AG09309 (cell line): ENCODE results near the gene HLCS.

Source experiments
- DNase-seq: peaks from one replicate; pipeline ENCODE4 v3.0.0-alpha.2; 2010; ENCODE audit warnings: low read depth
- H3K4me3 ChIP-seq: 2 replicates; pipeline ENCODE4 v1.5.1; 2011; ENCODE audit warnings: mild to moderate bottlenecking, low read depth, low read length, moderate library complexity; ENCODE audit not compliant: control insufficient read depth
- TF ChIP-seq, protein P1 (sequence below): IDR thresholded peaks from 2 replicates; pipeline ENCODE4 v1.5.1; 2011; ENCODE audit warnings: mild to moderate bottlenecking, low read depth, low read length, inconsistent platforms; ENCODE audit not compliant: insufficient read depth, control insufficient read depth; ENCODE audit errors: missing control alignments

HLCS gene

DNA sequence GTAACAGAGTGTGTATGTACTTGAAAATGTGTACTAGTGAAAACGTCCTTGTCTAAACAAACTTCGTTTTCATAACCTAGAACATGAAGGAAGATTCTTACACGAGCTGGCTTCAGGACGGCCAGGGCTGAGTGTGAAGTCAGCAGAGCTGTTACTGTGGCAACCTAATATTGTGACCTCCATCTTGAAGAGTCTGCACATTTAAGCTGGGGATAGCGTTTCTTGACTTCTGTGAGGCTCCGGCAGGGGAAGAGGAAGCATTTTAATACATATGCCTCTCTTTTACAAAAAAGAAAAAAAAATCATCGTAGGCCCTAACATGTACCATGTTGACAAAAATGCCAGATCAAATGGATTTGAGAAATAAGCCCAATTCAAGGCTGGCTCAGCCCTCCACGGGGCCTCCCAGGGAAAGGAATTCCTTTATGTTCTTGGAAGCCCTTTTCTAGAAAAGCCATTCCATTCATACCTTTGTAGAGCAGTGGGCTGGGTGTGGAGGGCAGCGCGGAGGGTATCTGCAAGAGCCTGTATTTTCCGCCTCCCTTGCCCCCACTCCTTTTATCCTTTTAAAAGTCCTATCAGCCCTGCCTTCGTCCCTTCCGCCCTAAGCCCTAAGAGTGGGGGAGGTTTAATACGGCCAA is 216.4 kb downstream of the HLCS start:
- TF ChIP-seq, protein P1, sequence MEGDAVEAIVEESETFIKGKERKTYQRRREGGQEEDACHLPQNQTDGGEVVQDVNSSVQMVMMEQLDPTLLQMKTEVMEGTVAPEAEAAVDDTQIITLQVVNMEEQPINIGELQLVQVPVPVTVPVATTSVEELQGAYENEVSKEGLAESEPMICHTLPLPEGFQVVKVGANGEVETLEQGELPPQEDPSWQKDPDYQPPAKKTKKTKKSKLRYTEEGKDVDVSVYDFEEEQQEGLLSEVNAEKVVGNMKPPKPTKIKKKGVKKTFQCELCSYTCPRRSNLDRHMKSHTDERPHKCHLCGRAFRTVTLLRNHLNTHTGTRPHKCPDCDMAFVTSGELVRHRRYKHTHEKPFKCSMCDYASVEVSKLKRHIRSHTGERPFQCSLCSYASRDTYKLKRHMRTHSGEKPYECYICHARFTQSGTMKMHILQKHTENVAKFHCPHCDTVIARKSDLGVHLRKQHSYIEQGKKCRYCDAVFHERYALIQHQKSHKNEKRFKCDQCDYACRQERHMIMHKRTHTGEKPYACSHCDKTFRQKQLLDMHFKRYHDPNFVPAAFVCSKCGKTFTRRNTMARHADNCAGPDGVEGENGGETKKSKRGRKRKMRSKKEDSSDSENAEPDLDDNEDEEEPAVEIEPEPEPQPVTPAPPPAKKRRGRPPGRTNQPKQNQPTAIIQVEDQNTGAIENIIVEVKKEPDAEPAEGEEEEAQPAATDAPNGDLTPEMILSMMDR, result no peak
- no peak overlapping the region for H3K4me3 ChIP-seq
- no peak for DNase-seq

- no peak overlapping the region; the same call in none of the 2 replicates for H3K4me3 ChIP-seq
- no peak for DNase-seq
- TF ChIP-seq, protein P1, result peak; percentile 21
These were observed 218.6 kb downstream of the HLCS start for GRCh38 chr21:36747815-36748383.

GRCh38 chr21:36747041-36747814 is 219.2 kb downstream of the HLCS start:
- DNase-seq, result no peak
- H3K4me3 ChIP-seq, result peak overlapping the region; percentile 1
- TF ChIP-seq, protein P1, result no peak

- H3K4me3 ChIP-seq, result no peak overlapping the region
- no peak for DNase-seq
- TF ChIP-seq, protein P1, result no peak
These were observed 221.0 kb downstream of the HLCS start for GRCh38 chr21:36745459-36745858.

- DNase-seq, result no peak
- TF ChIP-seq, protein P1, result no peak
- H3K4me3 ChIP-seq, result no peak overlapping the region
These were observed 221.8 kb downstream of the HLCS start for GRCh38 chr21:36744560-36745231.

DNA sequence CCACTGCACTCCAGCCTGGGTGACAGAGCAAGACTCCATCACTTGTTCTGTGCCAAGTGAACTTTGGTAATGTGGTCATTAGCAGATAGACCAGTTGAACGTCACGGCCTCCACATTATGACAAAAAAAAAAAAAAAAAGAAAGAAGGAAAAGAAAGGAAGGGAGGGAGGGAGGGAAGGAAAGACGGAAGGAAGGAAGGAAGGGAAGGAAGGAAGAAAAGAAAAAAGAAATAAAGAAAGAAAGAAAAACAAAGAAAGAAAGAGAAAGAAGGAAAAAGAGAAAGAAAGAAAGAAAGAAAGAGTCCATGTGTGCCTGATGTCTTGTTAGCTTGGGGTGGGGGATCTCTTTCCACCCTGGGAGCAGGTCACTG is 222.3 kb downstream of the HLCS start:
- no peak for DNase-seq

More for the DNA sequence above, 222.3 kb downstream of the HLCS start:
- no peak overlapping the region for H3K4me3 ChIP-seq
- TF ChIP-seq, protein P1, result no peak
